Activated gamma-delta T cell treated with anti-CD3 and anti-CD28 coated beads, Interleukin-2, amount 50 U/mL, for 16 hours (primary cell): Measurements from ENCODE around the gene KIF1A.
A peak's percentile ranks its signal among the peaks of the same experiment; 100 is the strongest.

Source experiments
- DNase-seq: peaks from one replicate; pipeline ENCODE4 v3.0.0-alpha.2; 2020; ENCODE audit warnings: low read depth

The KIF1A gene, protein sequence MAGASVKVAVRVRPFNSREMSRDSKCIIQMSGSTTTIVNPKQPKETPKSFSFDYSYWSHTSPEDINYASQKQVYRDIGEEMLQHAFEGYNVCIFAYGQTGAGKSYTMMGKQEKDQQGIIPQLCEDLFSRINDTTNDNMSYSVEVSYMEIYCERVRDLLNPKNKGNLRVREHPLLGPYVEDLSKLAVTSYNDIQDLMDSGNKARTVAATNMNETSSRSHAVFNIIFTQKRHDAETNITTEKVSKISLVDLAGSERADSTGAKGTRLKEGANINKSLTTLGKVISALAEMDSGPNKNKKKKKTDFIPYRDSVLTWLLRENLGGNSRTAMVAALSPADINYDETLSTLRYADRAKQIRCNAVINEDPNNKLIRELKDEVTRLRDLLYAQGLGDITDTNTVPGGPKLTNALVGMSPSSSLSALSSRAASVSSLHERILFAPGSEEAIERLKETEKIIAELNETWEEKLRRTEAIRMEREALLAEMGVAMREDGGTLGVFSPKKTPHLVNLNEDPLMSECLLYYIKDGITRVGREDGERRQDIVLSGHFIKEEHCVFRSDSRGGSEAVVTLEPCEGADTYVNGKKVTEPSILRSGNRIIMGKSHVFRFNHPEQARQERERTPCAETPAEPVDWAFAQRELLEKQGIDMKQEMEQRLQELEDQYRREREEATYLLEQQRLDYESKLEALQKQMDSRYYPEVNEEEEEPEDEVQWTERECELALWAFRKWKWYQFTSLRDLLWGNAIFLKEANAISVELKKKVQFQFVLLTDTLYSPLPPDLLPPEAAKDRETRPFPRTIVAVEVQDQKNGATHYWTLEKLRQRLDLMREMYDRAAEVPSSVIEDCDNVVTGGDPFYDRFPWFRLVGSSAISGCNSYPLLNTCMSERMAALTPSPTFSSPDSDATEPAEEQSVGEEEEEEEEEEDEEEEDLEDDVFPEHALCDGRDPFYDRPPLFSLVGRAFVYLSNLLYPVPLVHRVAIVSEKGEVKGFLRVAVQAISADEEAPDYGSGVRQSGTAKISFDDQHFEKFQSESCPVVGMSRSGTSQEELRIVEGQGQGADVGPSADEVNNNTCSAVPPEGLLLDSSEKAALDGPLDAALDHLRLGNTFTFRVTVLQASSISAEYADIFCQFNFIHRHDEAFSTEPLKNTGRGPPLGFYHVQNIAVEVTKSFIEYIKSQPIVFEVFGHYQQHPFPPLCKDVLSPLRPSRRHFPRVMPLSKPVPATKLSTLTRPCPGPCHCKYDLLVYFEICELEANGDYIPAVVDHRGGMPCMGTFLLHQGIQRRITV (N-terminal part only)

DNA sequence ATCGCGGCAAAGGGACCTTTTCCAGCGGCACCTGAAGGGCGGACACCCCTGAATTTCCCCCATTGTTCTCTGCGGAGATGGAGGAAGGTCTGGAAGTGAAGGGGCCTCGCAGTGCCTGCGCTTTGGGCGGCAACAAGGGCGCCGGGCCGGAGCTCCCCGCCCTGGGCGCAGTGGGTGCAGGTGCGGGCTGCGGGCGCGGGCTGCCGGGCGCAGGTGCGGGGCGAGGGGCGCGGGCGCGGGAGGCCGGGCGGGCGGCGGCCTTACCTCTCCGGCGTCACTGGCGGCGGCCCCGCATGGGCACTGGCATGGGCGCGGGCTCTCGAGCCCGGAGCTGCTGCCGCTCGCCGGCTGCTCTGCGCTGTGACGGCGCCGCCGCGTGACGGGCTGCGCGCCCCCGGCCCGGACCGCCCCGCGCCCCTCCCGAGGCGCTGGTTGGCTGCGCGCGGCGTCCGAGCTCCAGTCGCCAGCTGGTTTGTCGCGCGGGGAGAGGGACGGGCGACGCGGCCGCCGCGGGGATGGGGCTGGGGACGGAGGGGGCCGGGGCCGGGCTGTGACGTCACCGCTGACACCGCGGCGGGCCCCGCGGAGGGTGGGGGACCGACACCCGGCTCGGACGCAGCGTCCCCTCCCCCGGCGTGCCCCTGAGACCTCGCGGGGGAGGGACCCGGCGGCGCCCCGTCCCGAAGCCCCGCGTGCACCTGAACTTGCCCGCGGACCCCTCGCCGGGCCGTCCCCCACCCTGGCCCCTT, at the start of gene KIF1A:
TSS of gene KIF1A (minus strand) at position 362 of the 749 bp plus-strand sequence. CDS start 22,467 bp downstream, outside the sequence.
- no peak for DNase-seq

GRCh38 chr2:240869109-240869955, 49.3 kb upstream of the KIF1A start:
- no peak for DNase-seq

DNA sequence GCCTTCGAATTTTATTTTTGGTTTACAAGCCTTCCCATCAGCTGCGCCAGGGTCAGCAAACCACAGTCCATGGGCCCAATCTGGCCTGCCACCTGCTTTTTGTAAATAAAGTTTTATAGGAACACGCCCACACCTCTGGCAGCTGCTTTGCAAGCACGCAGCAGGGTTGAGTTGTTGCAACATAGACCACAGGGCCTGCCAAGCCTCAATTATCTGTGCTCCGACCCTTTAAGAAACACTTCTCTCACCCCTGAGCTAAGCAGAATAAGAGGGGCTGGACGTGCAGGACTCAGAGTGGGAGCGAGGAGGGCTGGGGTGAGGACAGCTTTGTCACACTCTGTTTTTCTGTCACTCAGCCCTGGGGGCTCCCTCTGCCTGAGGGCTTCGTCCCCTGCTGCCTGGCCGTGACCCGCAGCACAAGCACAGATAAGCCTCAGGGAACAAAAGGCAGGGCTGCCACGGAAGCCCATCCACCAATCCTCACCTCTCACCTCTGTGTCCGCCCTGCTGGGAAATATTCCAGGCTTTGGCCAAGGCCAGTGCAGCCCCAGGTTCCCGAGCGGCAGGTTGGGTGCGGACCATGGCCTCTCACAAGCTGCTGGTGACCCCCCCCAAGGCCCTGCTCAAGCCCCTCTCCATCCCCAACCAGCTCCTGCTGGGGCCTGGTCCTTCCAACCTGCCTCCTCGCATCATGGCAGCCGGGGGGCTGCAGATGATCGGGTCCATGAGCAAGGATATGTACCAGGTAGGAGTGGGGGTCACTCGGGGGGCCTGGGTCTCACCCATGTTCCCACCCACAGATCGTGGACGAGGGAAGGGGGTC, 48.5 kb upstream of the KIF1A start, which contains the start of gene AGXT:
TSS of gene AGXT (plus strand) at position 539 of the 823 bp plus-strand sequence. CDS start at position 581, 42 bp downstream.
- no peak for DNase-seq

- no peak for DNase-seq
Measured at GRCh38 chr2:240865391-240865790, 45.4 kb upstream of the KIF1A start.

- no peak for DNase-seq
Measured at GRCh38 chr2:240864475-240864874, 44.5 kb upstream of the KIF1A start.

- no peak for DNase-seq
Measured at GRCh38 chr2:240861547-240861946, 41.5 kb upstream of the KIF1A start.

- DNase-seq: no peak
Measured at GRCh38 chr2:240858871-240859270, 38.9 kb upstream of the KIF1A start.

DNA sequence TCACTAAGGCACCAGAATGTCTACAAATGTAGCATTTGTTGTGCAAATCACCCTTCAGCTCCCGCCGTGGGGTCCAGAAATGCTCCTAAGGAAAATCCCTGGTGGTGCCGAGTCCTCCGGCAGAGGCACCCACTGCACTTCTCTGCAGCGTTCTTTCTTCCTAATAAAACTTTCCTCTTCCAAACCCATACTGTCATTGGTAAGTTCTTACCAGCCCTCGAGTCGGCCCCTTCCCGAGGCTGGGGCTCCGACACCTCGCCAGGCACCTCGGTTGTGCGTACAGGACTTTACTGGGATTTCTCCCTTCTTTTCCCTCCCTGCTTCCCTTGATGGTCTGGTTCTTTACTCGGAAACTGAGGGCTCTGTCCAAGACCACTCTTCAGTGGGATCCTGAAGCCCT, 38.3 kb upstream of the KIF1A start:
- no peak for DNase-seq

DNA sequence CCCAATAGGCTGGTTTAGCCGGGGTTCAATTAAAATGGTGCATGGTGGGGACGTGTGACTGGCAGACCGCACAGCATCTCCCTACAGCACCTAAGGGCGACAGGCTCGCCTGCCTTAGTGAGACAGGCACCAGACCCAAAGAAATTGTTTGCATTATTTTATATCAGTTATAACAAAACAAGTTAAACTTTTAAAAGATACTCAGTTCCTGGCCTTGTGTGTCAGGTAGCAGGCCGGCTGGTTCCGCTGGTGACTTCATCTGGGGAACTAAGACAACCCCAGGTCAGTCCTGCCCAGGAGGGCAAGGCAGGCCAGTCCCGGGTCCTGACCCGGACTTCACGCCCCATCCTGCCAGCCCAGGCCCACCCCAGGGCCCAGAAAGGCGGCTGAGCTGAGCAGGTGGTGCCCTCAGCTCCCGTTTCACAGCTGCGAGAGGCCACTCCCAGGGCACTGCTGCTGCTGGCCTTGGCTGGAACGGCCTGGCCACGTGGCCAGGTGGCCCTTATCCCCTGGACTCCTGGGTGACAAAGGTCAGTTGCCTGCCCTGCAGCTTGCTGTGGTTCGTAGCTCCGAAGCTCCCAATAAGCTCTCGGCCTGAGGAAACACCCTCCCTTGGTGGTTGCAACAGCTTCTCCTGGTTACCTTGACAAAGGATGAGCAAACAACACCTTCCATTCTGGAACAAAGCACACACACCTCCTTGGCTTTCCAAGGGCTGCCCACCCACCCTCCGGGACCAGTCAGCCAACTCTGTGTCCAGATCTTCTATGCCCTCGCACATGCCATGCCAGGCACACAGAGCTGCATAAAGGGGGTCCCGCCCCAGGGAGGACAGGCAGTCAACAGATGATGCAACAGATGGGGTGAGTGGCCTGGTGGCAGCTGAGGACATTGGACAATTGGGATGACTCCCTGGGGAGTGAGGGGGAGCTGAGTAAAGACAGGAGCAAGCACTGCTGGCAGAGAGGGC, 37.3 kb upstream of the KIF1A start:
- DNase-seq: no peak

- DNase-seq: no peak
Measured at GRCh38 chr2:240856151-240856980, 36.3 kb upstream of the KIF1A start.

GRCh38 chr2:240855670-240856069, 35.7 kb upstream of the KIF1A start:
- DNase-seq: no peak

GRCh38 chr2:240852671-240853314, 32.8 kb upstream of the KIF1A start:
- no peak for DNase-seq

- peak; percentile 70 for DNase-seq
Measured at GRCh38 chr2:240851078-240851991, 31.3 kb upstream of the KIF1A start.

GRCh38 chr2:240850756-240851077, 30.7 kb upstream of the KIF1A start:
- no peak for DNase-seq

DNA sequence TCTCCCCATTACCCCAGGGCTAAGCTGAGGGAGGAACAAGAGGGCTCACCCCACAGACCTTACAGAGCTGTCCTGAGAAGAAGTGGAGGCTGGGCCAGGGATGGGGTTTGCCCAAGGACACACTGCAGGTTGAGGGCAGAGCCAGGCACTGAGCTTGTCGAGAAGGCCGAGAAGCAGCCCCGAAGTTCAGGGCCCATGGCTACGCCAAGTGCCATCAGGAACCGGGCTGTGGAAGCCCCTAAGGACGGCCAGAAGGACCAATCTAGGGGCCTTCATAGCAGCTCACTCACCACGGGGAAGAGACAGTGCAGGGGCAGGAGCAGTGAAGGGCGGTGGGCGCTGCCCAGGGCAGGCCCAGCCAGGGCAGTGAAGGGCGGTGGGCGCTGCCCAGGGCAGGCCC, 30.0 kb upstream of the KIF1A start:
- no peak for DNase-seq
